HUES6 (cell line): ENCODE results near the gene ZNF595.
"Not testable (repeated sequence)": the region's sequence is repeated elsewhere in the genome, so short reads cannot be mapped to it uniquely, and the experiment has no call there.

ENCODE experiments used
- H3K27ac ChIP-seq: 2 replicates; pipeline ENCODE4 v1.7.0; 2013; ENCODE audit warnings: low read depth, mild to moderate bottlenecking, low read length, inconsistent platforms
- H3K27me3 ChIP-seq: 2 replicates; pipeline ENCODE4 v1.6.1; 2013; ENCODE audit warnings: low read length; ENCODE audit not compliant: control insufficient read depth, insufficient read depth
- H3K36me3 ChIP-seq: 2 replicates; pipeline ENCODE4 v1.6.1; 2013; ENCODE audit warnings: low read length; ENCODE audit not compliant: control insufficient read depth, insufficient read depth
- H3K4me1 ChIP-seq: 2 replicates; pipeline ENCODE4 v1.6.1; 2013; ENCODE audit warnings: low read length; ENCODE audit not compliant: control insufficient read depth, insufficient read depth
- H3K4me3 ChIP-seq: 2 replicates; pipeline ENCODE4 v1.5.1; 2013; ENCODE audit warnings: low read depth, low read length
- H3K9ac ChIP-seq: one replicate; pipeline ENCODE4 v1.6.1; 2013; ENCODE audit warnings: mild to moderate bottlenecking, low read length
- H3K9me3 ChIP-seq: 2 replicates; pipeline ENCODE4 v1.6.1; 2013; ENCODE audit warnings: low read depth, low read length; ENCODE audit not compliant: control insufficient read depth, insufficient read depth

ZNF595 gene

DNA sequence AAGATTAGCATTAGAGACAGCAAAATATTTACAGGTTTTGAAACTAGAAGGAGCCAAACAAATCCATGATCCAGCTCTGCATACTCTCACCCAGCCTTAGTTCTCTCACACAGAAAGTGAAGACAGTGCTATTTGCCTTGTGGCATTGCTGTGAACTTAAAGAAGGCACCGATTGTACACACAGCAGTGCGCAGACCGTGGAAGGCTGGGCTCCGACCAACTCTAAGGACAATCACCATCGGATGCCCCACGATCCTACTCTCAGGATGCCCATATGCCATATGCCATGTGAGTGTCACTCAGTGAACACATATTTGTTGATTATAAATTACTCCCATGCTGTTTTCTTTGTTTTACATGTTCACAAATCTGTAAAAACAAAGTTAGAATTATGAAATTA, 19.8 kb upstream of the ZNF595 start:
- H3K4me3 ChIP-seq, H3K27me3 ChIP-seq, H3K4me1 ChIP-seq, H3K36me3 ChIP-seq, H3K9ac ChIP-seq, H3K27ac ChIP-seq, H3K9me3 ChIP-seq: not testable (repeated sequence)

DNA sequence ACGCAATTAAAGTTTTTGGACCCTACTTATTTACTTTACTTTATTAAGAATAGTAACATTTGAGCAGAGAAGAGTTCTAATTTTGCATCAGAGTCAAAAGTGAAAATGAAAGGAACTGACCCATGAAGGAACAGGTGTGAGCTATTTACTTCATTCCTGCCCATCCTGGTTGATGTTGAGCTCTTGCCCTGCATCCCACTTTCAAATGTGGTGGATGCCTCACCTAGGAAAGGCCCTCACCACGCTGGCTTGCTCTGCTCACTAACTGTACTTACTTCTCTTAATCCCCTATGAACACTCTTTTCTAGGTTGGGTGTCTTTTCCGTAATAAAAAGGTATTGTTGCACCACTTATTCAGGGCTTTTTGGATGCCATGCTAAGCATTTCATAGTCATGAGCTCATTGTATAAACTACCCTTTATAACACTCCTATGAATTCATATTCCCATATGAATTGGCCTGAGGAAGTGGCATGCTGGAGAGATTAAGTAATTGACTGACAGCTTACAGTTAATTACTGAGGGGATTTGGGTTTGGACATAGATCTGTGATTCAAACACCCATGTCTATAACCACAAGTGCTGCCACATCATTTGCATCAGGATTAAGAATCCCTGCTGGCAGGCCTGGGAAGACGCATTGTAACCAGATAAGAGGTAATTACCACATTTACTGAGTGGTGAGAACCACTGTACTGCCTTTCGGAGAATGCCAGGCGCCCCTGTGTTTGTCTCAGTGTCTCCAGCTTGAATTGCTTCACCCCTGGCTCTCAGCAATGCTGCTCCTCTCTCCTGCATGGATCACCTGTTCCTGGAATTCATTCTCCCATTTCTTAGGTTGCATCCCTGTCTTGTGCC, 16.3 kb upstream of the ZNF595 start:
- not testable (repeated sequence) for H3K4me1 ChIP-seq, H3K4me3 ChIP-seq, H3K27ac ChIP-seq, H3K9ac ChIP-seq, H3K9me3 ChIP-seq, H3K27me3 ChIP-seq, H3K36me3 ChIP-seq

DNA sequence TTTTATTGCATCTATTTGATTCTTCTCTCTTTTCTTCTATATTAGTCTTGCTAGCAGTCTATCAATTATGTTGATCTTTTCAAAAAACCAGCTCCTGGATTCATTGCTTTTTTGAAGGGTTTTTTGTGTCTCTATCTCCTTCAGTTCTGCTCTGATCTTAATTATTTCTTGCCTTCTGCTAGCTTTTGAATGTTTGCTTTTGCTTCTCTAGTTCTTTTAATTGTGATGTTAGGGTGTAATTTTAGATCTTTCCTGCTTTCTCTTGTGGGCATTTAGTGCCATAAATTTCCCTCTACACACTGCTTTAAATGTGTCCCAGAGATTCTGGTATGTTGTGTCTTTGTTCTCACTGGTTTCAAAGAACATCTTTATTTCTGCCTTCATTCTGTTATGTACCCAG, 14.9 kb upstream of the ZNF595 start:
- not testable (repeated sequence) for H3K36me3 ChIP-seq, H3K9me3 ChIP-seq, H3K9ac ChIP-seq, H3K27ac ChIP-seq, H3K27me3 ChIP-seq, H3K4me3 ChIP-seq, H3K4me1 ChIP-seq

DNA sequence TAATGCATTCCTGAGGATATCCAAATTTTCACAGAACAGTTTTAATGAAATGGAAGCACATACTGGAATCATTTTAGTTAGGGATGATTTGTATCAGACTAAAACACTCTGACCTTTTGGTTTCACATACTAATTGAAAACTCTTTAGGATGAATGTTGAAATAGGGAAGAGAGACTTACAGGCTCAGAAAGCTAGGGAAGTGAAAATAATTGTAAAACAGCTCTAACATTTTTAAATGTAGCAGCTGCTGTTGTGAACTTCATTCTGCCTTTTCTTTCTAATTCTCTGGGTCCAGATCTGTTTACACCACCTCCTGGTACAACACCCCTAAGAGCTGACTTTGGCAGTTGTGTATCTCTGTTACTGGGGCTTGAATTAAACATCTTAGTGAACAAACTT, 9.7 kb upstream of the ZNF595 start:
- not testable (repeated sequence) for H3K27me3 ChIP-seq, H3K9me3 ChIP-seq, H3K27ac ChIP-seq, H3K9ac ChIP-seq, H3K36me3 ChIP-seq, H3K4me3 ChIP-seq, H3K4me1 ChIP-seq

DNA sequence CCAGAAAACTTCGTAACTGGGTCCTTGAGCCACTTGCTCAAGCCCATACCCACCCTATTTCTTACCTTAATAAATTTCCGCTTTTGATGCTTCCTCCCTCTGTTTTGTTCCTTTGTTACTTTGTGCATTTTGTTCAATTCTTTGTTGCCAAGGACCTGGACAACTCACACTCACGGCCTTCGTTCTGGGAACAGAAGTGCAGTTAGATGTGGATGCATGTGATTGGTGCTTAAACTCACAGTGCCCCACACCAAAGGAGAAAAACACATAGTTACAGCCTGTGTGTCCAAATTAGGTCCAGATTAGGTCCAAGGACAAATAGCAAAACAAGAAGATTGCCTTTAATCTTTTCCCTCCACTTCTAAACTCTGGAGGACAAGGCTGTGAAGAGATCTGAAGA, 1.9 kb upstream of the ZNF595 start:
- H3K9ac ChIP-seq, H3K4me1 ChIP-seq, H3K4me3 ChIP-seq, H3K36me3 ChIP-seq, H3K27ac ChIP-seq, H3K27me3 ChIP-seq: not testable (repeated sequence)
- peaks cover 10% of the 10 kb centered on the region; the same call in 1 of the 2 replicates for H3K9me3 ChIP-seq

DNA sequence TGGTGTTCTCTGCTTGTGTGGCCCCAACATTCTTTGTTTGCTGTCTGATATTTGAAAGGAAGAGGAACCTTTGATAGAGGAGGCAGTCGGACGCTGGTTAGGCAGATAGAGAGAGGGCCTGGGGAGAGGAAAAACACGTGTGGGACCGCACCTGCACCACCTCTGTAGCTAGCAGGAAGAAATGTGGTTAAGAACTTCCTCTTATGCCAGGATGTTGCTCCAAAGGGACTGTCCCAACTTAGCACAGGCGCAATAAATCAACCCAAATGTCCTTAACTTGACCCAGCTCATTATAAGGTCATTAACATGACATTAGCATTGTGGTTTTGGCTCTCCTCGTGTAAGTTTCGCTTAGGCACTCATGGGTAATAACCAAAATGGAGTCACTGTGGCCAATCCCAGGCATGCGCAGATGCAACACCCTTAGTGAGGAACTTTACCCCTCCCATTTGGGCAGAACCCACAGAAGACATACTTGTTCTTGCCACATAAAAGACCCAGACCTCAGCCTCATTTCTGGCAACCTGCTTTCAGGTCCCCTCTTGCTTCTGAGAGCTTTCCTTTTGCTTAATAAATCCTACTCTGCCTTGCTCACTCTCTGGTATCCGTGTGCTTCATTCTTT, 1.4 kb upstream of the ZNF595 start:
- not testable (repeated sequence) for H3K9ac ChIP-seq, H3K36me3 ChIP-seq, H3K27ac ChIP-seq, H3K4me3 ChIP-seq, H3K4me1 ChIP-seq, H3K27me3 ChIP-seq, H3K9me3 ChIP-seq

DNA sequence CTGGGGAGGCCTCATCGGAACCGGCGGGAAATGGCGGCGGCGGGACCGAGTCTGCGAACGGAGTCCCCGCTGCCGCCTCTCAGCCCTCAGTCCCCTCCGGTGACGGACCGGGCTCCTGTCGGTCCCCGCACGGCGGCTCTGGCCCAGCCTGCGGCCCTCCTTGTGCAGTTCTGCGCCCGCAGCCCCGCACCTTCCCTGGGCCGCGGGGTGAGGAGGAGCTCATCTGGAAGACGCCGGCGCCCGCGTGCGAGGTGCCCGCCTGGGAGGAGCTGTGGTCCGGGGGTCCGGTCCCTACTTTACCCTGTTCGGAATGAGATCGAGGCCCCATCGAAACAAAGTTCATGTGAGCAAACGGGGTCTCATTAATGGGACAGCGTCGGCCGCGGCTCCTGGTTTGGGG, 400 bp downstream of the ZNF595 start:
- not testable (repeated sequence) for H3K27me3 ChIP-seq, H3K36me3 ChIP-seq, H3K27ac ChIP-seq, H3K4me1 ChIP-seq, H3K9ac ChIP-seq, H3K9me3 ChIP-seq
- peak overlapping the region; percentile 47; the same call in 1 of the 2 replicates for H3K4me3 ChIP-seq

DNA sequence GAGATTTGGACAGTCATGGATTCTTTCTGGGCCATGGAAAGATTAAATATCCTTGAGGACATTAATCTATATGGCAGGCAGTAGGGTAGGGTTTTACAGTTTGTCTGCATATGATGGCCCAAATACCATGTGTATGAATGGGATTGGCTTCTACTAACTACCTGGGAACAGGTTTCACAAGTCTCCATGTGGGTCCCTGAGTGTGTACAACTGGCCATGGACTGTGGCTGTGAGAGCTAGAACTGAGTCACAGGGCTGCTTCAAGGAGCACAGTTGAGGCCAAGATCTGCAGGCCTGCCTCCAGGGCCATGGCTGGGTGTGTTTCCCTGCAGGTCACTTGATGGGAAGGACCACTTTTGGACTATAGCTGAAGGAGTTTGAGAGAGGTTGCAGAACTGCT, 11.6 kb downstream of the ZNF595 start:
- not testable (repeated sequence) for H3K36me3 ChIP-seq

DNA sequence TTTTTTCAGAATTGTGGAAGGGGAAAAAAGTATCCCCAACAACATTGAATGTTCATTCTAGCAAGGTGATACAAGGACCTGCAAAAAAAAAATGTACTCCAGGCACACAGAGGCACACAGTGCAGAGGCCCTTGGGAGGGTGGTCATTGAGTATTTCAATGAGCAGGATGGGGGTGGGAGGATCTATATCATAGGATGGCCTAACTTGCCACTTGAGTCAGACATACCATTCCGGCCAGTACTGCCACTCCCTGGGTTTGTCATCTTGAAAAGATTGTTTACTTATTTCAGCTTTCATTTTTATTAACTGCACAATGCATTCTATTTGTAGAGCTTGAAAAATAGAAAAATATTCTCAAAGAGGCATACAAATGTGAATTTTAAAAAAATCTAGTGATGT, 18.7 kb downstream of the ZNF595 start:
- H3K4me1 ChIP-seq = no peaks in the 10 kb centered on the region
- no peak overlapping the region for H3K4me3 ChIP-seq
- H3K9ac ChIP-seq = no peak overlapping the region
- H3K36me3 ChIP-seq = peaks cover 24% of the 10 kb centered on the region; the same call in 1 of the 2 replicates
- no peak overlapping the region for H3K27ac ChIP-seq
- peaks cover 66% of the 10 kb centered on the region for H3K9me3 ChIP-seq
- no peaks in the 10 kb centered on the region for H3K27me3 ChIP-seq

More for the DNA sequence above, 11.6 kb downstream of the ZNF595 start:
- not testable (repeated sequence) for H3K27me3 ChIP-seq, H3K4me1 ChIP-seq, H3K9ac ChIP-seq, H3K4me3 ChIP-seq, H3K27ac ChIP-seq
- peaks cover 16% of the 10 kb centered on the region for H3K9me3 ChIP-seq

DNA sequence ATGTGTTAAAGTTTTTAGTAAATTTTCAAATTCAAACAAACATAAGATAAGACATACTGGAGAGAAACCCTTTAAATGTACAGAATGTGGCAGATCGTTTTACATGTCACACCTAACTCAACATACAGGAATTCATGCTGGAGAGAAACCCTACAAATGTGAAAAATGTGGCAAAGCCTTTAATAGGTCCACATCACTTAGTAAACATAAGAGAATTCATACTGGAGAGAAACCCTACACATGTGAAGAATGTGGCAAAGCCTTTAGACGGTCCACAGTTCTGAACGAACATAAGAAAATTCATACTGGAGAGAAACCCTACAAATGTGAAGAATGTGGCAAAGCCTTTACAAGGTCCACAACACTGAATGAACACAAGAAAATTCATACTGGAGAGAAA, 32.8 kb downstream of the ZNF595 start:
- H3K9me3 ChIP-seq = peaks cover 75% of the 10 kb centered on the region
- no peaks in the 10 kb centered on the region for H3K27me3 ChIP-seq
- no peaks in the 10 kb centered on the region for H3K4me1 ChIP-seq
- H3K4me3 ChIP-seq = no peak overlapping the region
- H3K27ac ChIP-seq = no peak overlapping the region
- peaks cover 31% of the 10 kb centered on the region; the same call in 1 of the 2 replicates for H3K36me3 ChIP-seq
- H3K9ac ChIP-seq = no peak overlapping the region

DNA sequence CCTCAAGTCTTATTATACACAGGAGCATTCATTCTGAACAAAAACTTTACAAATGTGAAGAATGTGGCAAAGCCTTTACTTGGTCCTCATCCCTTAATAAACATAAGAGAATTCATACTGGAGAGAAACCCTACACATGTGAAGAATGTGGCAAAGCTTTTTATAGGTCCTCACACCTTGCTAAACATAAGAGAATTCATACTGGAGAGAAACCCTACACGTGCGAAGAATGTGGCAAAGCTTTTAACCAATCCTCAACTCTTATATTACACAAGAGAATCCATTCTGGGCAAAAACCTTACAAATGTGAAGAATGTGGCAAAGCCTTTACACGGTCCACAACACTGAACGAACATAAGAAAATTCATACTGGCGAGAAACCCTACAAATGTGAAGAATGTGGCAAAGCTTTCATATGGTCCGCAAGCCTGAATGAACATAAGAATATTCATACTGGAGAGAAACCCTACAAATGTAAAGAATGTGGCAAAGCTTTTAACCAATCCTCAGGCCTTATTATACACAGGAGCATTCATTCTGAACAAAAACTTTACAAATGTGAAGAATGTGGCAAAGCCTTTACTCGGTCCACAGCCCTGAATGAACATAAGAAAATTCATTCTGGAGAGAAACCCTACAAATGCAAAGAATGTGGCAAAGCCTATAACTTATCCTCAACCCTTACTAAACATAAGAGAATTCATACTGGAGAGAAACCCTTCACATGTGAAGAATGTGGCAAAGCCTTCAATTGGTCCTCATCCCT, 33.6 kb downstream of the ZNF595 start:
- not testable (repeated sequence) for H3K4me1 ChIP-seq, H3K4me3 ChIP-seq, H3K27ac ChIP-seq, H3K9ac ChIP-seq, H3K27me3 ChIP-seq
- Histone ChIP-seq H3K36me3 (peaks cover 31% of the 10 kb centered on the region; the same call in 1 of the 2 replicates), H3K9me3 (peaks cover 76% of the 10 kb centered on the region)
